ENCODE data around the gene NIN. TPM values are rescaled to one million over a fixed set of nuclear protein-coding genes. Genes with fewer than 3 reads are reported as not detected.

NIN gene, protein sequence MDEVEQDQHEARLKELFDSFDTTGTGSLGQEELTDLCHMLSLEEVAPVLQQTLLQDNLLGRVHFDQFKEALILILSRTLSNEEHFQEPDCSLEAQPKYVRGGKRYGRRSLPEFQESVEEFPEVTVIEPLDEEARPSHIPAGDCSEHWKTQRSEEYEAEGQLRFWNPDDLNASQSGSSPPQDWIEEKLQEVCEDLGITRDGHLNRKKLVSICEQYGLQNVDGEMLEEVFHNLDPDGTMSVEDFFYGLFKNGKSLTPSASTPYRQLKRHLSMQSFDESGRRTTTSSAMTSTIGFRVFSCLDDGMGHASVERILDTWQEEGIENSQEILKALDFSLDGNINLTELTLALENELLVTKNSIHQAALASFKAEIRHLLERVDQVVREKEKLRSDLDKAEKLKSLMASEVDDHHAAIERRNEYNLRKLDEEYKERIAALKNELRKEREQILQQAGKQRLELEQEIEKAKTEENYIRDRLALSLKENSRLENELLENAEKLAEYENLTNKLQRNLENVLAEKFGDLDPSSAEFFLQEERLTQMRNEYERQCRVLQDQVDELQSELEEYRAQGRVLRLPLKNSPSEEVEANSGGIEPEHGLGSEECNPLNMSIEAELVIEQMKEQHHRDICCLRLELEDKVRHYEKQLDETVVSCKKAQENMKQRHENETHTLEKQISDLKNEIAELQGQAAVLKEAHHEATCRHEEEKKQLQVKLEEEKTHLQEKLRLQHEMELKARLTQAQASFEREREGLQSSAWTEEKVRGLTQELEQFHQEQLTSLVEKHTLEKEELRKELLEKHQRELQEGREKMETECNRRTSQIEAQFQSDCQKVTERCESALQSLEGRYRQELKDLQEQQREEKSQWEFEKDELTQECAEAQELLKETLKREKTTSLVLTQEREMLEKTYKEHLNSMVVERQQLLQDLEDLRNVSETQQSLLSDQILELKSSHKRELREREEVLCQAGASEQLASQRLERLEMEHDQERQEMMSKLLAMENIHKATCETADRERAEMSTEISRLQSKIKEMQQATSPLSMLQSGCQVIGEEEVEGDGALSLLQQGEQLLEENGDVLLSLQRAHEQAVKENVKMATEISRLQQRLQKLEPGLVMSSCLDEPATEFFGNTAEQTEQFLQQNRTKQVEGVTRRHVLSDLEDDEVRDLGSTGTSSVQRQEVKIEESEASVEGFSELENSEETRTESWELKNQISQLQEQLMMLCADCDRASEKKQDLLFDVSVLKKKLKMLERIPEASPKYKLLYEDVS (N-terminal part only)
- total RNA-seq (2014; rRNA removed; shearing (Covaris generic); ENCODE audit: low replicate concordance): 7.0 and 11.0 TPM in 2 replicates

DNA sequence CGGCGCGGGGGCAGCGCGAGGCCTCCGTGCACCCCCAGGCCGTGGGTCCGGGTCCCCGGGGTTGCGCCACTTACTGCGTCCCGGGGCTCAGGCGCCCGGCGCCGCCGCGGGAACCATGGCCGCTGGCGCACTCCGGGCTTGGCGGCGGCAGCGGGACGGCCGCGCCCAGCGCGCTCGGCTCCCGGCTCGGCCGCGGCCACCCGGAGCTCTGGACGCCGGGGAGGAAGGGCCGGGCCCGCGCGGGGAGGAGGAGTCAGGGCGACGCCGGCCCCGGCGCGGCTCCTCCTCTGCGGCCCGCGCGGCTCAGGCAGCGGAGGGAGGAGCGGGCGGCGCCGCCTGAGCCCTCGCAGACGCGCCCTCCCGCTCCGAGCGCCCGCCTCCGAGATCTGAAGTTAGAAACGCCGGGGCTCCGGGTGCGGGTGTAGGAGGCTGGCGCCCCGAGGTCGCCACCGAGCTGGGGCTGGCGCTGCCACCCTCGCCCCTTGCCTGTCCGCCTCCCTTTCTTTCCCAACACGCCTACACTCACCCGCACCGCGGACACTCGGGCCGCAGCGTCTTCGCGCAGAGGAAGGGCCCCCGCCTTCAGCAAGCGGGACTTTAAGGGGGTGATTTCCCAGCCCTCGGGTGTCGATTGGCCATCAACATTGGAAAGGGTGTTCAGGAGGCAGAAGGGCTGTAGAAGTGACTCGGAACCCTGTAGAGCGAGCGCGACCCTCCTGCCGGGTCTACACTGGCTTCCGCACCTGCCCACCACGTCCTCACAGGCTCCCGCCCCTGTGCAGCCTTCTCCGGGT is at the start of gene NIN:
Gene NIN (minus strand): TSS at position 231 of the 794 bp plus-strand sequence. CDS start 9,106 bp downstream, outside the sequence.
- DNase-seq (ENCODE audit: low read depth): peak; percentile 83
- in situ Hi-C loops (cut with HindIII; ENCODE audit: low pct_unique_long_range_greater_than_20kb, low sequenced_read_pairs): no loop called here

DNA sequence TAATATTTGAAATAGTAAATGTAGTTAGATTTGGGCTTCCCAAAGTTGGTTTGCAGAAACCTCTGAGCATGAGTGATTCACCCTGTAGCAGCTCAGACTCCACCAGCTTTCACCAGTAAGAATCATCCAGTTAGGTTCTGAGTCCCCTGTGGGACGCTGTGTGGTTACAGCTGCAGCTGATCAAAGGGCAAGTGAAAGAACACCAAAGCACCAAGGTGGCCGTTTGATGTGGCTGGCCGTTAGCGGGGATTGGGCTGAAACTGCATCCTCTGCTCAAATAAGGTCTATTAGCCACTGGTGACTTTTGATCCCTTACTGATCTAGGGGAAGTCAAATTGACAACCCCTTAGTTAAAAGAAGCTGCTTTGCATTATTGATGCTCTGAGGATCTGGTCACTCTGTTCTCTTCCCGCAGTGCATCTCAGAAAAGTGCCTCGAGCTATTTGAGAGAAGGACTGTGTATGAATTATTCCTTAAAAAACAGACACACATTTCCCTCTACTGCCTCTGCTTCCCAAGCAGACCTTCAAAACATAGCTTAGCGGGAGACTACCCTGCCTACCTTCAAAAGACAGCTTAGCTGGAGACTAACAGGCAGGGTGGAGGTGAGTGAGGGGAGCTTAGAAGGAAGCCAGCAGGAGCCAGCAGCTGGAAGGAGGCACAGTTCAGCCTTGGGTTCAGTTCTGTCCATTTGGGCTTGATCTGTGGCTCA is 44.6 kb upstream of the NIN start:
- in situ Hi-C loops (cut with HindIII; ENCODE audit: low pct_unique_long_range_greater_than_20kb, low sequenced_read_pairs): no loop called here
- no peak for DNase-seq (ENCODE audit: low read depth)

DNA sequence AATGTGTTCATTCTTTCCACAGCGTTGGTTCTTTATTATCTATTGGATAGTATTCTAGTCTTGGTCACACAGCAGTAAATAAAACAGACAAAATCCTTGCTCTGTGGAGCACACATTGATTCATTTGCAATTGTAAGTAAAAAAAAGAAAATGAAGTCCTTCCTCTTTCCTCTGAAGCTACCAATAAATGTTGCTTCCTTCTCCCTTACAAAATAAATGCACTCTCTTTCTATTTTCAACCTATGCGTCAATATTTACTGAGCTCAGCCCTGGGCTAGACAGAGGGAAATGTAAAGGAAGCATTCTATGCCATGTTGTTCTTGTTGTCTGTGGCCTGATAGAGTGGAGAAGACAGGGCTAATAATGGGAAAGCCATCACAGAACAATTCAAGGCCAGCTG is 43.8 kb upstream of the NIN start:
- in situ Hi-C loops (cut with HindIII; ENCODE audit: low pct_unique_long_range_greater_than_20kb, low sequenced_read_pairs): no loop called here
- DNase-seq (ENCODE audit: low read depth): no peak

DNA sequence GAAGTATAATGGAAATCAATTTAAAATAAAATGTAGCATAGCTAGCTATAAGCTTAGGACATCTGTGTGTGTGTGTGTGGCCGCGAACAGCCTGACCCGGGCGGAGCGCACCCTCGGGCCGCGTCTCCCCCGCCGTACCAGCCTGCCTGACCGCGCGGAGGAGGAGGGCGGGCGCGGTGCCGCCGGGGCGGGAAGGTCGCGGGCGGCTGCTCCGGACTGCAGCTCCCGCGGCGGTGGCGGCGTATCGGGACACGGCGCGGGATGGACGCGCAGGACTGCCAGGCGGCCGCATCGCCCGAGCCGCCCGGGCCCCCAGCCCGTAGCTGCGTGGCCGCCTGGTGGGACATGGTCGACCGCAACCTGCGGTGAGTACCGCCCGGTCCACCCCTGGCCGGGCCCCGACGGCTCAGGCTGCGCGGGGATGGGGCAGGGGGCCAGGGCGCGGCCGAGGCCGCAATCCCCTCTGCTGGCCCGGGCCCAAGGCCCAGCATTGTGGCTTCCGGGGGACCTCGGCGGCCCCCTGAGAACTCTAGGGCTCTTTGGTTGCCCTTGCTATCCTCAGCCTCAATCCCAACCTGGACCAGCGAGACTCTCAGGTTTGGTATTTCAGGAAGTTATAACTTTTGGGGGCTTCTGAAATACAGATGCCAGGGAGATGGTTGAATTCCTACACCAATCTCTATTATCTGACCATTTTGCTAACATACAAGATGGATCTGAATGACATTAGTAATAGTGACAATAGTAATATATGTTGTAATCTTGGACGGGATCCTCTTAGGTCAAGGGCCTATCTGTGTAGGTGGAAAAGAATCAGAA is 41.2 kb upstream of the NIN start, which contains the start of gene ABHD12B:
Gene ABHD12B (plus strand): TSS at position 140 of the 819 bp plus-strand sequence. CDS start 122 bp downstream, at position 262.
- no peak for DNase-seq (ENCODE audit: low read depth)
- in situ Hi-C loops (cut with HindIII; ENCODE audit: low pct_unique_long_range_greater_than_20kb, low sequenced_read_pairs): no loop called here

DNA sequence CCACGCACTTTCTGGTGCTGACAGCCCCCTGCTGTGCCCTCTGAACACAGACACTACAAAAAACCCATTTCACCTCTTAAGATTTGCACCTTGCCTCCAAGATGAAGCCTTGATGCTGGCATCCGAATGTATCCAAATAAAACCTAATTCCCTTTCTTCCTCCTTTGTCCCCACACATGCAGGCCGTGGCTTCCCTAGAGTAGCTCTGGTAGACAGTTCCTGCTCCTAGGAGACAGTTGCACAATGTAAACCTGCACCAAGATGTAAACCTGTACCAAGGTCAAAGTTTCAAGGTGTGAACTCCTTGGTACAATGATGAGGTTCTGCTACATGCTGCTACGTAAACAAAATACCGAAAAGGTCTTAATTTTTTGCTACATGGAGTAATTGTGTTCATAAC is 40.3 kb upstream of the NIN start:
- DNase-seq (ENCODE audit: low read depth): no peak
- in situ Hi-C loops (cut with HindIII; ENCODE audit: low pct_unique_long_range_greater_than_20kb, low sequenced_read_pairs): no loop called here

DNA sequence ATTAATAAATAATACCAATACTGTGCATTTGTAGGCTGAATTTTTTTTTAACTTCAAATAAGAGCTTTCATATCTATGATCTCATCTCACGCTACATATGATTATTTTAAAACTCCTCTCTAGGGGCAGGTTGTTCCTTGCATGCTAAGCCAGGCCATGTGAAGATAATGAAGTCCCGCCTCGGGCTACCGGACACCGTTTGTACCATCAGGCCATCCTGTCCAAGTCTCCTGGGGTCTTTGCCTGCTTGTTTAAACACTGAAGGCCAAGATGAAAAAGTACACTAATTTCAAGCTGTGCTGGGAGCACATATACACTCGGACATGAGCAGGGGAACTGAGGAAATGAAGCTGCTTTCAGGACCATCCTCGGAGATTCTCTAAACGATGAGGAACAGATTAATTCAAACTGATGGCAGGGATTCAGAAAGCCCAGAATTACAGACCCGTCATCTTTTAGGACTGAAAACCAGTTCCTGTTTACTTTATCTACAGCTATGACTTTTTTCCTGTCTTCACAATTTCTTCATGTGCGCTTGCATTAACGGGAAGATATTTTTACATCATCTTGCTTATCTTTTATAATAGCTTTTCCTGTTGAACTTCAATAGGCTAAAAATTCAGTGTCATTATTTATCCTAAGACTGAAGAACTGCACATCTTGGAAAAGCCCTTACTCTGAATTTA is 34.6 kb upstream of the NIN start:
- no peak for DNase-seq (ENCODE audit: low read depth)
- in situ Hi-C loops (cut with HindIII; ENCODE audit: low pct_unique_long_range_greater_than_20kb, low sequenced_read_pairs): no loop called here

DNA sequence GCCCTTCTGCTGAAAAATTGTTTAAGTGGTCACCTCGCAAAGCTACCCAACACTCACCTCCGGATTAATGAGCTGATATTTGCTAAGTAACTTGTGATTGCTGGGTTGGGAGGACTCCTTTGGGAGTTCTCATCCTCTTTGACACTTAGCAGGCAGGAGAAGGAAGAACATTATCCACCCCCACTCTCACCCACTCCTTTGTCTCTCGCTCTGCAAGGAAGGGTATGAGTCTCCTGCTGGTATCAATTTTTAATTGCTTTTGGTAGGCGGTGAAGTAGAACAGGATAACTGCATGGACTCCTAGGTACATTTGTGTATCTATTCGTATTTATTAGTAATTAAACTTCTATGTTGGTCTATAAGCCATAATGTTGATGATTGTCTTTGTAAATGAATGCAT is 34.0 kb upstream of the NIN start:
- DNase-seq (ENCODE audit: low read depth): no peak
- in situ Hi-C loops (cut with HindIII; ENCODE audit: low pct_unique_long_range_greater_than_20kb, low sequenced_read_pairs): no loop called here

DNA sequence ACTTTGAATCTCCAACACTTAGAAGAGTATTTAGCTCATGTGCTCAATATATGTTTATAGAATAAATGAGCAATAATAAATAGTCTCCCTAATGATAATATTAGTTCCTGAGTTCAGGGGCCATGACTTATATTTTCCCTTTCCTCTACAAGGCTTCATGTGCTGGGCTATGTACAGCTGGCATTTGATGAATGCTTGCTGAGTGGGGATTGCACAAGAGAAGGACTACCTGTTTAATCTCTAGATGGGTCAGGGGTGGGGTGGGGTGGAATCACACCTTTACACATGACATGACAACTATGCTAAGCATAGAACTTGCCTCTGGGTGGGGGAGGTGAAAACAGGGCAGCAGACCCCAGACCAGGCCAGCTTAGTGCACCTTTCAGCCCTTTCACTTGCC is 33.3 kb upstream of the NIN start:
- DNase-seq (ENCODE audit: low read depth): no peak
- in situ Hi-C loops (cut with HindIII; ENCODE audit: low pct_unique_long_range_greater_than_20kb, low sequenced_read_pairs): no loop called here

DNA sequence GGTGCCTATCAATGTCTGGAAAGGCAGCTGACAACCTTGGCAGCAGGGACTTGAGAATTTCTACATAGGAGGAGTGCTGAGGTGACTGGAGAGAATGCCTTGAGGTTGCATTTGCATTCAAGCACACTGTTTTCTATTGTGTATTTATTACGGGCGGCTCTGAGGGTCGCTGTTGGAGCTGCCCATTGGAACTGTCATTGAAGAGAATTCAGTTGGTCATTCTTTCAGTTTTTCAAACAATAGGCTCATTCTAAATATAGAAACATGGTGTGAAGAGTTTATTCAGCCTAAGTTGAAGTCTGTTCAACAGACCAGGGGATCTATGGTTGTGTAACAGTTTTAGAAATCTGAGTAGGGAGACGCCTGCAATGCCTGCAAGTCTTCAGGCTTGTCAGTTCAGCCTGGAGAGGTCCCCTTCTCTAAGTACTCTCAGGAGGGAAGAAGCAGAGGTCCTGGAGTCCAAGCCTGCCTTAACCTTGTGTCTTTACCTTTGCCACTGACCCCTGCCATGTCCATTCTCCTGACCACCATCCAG is 31.1 kb upstream of the NIN start:
- no peak for DNase-seq (ENCODE audit: low read depth)
- in situ Hi-C loops (cut with HindIII; ENCODE audit: low pct_unique_long_range_greater_than_20kb, low sequenced_read_pairs): no loop called here

DNA sequence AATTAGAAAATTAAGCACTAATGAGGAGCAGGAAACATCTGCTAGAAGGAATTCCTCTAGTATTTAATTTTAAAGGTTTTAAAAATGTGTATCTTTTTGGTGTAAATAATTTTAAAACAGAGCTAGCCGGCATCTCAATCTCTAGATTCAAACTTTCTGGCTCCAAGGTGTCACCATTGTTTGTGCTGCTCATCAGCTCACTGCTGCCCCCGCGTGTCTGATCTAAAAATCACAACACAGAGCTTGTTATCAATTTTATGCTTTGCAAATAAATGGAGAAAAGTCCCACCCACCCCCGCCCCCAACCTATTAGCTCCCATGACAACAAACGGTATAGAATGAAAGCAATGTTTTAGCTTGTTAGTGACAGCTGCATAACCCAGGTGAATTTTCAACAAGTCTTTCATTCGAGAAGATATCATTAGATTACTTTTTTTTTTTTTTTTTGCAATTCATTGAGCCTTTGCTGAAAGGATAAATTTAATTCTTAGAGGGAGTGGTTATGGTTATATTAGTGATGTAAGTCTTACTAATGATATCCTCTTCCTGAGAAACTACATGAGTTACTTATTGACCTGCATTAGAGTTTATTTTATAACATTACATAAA is 29.6 kb upstream of the NIN start:
- peak; percentile 50 for DNase-seq (ENCODE audit: low read depth)
- in situ Hi-C loops (cut with HindIII; ENCODE audit: low pct_unique_long_range_greater_than_20kb, low sequenced_read_pairs): no loop called here

DNA sequence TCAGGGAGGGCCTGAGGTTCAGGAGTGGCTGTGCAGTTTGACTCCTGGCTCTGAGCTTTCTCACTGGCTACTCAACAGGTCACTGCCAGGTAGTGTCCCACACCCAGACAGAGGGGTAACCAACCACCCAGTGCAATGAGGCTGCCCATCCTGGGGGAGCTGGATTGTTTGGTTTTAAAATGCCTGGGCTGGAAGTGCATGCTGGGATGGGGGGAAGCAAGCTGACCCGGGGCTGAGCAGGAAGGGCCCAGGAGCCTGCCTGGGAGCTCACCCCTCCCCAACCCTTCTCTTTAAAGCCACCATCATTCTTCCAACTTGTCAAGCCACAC is 28.3 kb upstream of the NIN start:
- no peak for DNase-seq (ENCODE audit: low read depth)
- in situ Hi-C loops (cut with HindIII; ENCODE audit: low pct_unique_long_range_greater_than_20kb, low sequenced_read_pairs): no loop called here

DNA sequence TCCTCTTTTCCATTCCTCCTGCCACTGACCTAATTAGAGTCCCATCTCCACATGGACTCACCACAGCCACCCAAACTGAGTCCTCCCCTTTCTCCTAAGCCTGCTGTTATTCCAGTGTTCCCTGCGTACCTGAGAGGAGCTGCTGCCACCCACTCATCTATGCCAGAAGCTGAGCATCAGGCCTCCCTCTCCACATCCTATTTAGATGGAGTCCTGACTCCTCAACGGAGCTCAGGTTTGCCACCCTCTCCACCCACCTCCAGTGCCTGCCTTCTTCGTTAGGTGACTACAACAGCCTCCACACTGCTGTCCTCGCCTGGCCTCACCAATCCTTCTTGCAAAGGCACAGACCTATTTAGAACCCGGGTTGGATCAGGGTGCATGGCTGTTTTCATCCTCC is 25.7 kb upstream of the NIN start:
- no peak for DNase-seq (ENCODE audit: low read depth)
- in situ Hi-C loops (cut with HindIII; ENCODE audit: low pct_unique_long_range_greater_than_20kb, low sequenced_read_pairs): no loop called here

DNA sequence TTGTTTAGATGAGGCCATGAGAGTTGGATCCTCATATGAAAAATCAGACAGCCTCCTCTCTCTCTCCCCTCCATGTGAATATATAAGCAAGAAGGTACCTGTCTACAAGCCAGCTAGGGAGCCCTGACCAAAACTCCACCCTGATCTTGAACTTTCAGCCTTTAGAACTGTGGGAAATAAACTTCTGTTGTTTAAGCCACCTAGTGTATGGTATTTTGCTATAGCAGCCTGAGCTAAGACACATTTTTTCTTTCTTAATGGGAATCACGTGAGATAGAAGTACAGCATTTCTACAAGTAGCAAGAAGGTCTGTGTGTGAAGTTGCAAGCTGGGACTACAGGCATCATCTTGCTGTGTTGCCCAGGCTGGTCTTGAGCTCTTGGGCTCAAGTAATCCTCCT is 24.6 kb upstream of the NIN start:
- in situ Hi-C loops (cut with HindIII; ENCODE audit: low pct_unique_long_range_greater_than_20kb, low sequenced_read_pairs): no loop called here
- DNase-seq (ENCODE audit: low read depth): no peak

DNA sequence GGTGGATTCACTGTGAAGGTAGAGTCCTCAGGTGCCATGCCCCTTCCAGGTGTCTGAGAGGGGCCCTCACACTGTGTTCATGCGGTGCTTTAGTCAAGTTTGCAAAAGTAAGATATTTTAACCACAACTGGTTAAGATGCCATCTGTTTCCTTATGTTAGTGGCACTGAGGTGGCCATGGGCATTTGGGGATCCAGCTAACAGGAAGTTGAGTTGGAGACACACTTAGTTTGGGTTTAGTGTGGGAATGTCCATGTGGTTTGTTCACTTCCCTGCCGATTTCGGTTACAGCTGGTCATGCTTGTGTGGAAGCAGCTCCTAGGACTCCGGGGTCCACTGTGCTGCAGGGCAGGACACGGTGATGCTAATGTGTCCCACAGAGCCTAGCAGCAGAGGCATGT is 23.6 kb upstream of the NIN start:
- in situ Hi-C loops (cut with HindIII; ENCODE audit: low pct_unique_long_range_greater_than_20kb, low sequenced_read_pairs): no loop called here
- no peak for DNase-seq (ENCODE audit: low read depth)

DNA sequence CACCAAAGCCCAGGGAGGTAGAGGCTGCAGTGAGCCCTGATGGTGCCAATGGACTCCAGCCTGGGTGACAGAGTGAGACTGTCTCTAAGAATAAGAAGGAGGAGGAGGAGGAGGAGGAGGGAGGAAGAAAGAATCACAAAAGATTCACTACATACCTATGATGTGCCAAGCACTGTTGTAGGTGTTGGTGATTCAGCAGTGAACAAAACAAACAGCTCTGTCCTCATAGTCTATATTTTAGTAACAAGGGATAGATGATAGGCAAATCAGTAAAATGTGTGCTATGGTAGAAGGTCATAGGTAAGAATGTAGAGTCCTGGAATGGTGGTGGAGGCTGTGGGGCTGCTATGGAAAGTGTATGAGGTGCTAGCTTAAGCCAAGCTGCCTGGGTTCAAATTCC is 22.9 kb upstream of the NIN start:
- DNase-seq (ENCODE audit: low read depth): no peak
- in situ Hi-C loops (cut with HindIII; ENCODE audit: low pct_unique_long_range_greater_than_20kb, low sequenced_read_pairs): no loop called here

All from Caki2 (cell line).